ENCODE measurements around the gene KCNK10. TPM values are rescaled to one million over a fixed set of nuclear protein-coding genes. Genes with fewer than 3 reads are reported as not detected.

KCNK10 gene
- total RNA-seq: not detected
- long read RNA-seq: 0 reads

- intact Hi-C loops (cut with DNase I): no loop called here
- peaks cover 0 to 12% of the 10 kb centered on the region in 2 donors for H3K27me3 ChIP-seq
- peak within 1 kb of the TSS in 2 of 3 donors; percentile 14 to 40 for H3K4me3 ChIP-seq
- H3K9me3 ChIP-seq: no peaks in the 10 kb centered on the region
- H3K36me3 ChIP-seq: no peaks in the 10 kb centered on the region
- ATAC-seq: no peak
- DNase-seq: no peak
- peaks cover 0 to 11% (median 0%) of the 10 kb centered on the region in 4 donors for H3K4me1 ChIP-seq
- TF ChIP-seq CTCF (IDR thresholded peaks at IDR 0.05) (no peak), POLR2A (IDR thresholded peaks at IDR 0.05) (no peak)
- no CpG with 5 or more reads among the region's 52 CpGs for WGBS (ENCODE audit: insufficient coverage, low coverage, low lambda C conversion rate, missing lambda C conversion rate)
- H3K27ac ChIP-seq: no peak within 1 kb of the TSS
These were observed at the start of gene KCNK10 for GRCh38 chr14:88323086-88323522. Gene KCNK10, minus strand, starts transcription at chr14:88323269. Its CDS starts 471 bp downstream, at chr14:88322798.

- H3K4me3 ChIP-seq: no peak overlapping the region
- H3K4me1 ChIP-seq: no peaks in the 10 kb centered on the region
- WGBS (ENCODE audit: insufficient coverage, low coverage, low lambda C conversion rate, missing lambda C conversion rate): 33% methylated on average over 1 of the region's 1 CpG
- DNase-seq (no peak), ATAC-seq (no peak)
- TF ChIP-seq CTCF (IDR thresholded peaks at IDR 0.05): no peak
- no peak for TF ChIP-seq POLR2A (IDR thresholded peaks at IDR 0.05)
- no peaks in the 10 kb centered on the region for H3K27me3 ChIP-seq
- H3K36me3 ChIP-seq: no peaks in the 10 kb centered on the region
- no peaks in the 10 kb centered on the region for H3K9me3 ChIP-seq
- H3K27ac ChIP-seq: no peak overlapping the region
- intact Hi-C loops (cut with DNase I): no loop called here
These were observed 46.4 kb upstream of the KCNK10 start for GRCh38 chr14:88369496-88369895.

- Histone ChIP-seq H3K27me3 (no peaks in the 10 kb centered on the region), H3K27ac (no peak overlapping the region), H3K4me1 (no peaks in the 10 kb centered on the region), H3K36me3 (no peaks in the 10 kb centered on the region), H3K9me3 (no peaks in the 10 kb centered on the region), H3K4me3 (no peak overlapping the region)
- no peak for DNase-seq
- TF ChIP-seq CTCF (IDR thresholded peaks at IDR 0.05) (no peak), POLR2A (IDR thresholded peaks at IDR 0.05) (no peak)
- 61% methylated on average over 4 of the region's 4 CpGs for whole genome bisulfite sequencing (ENCODE audit: insufficient coverage, low coverage, low lambda C conversion rate, missing lambda C conversion rate)
- intact Hi-C loops (cut with DNase I): no loop called here
- ATAC-seq: no peak
These were observed 41.8 kb upstream of the KCNK10 start for GRCh38 chr14:88364710-88365413.

- Histone ChIP-seq H3K27me3 (no peaks in the 10 kb centered on the region), H3K4me3 (no peak overlapping the region), H3K27ac (no peak overlapping the region), H3K9me3 (no peaks in the 10 kb centered on the region), H3K36me3 (no peaks in the 10 kb centered on the region), H3K4me1 (no peaks in the 10 kb centered on the region)
- no peak for TF ChIP-seq POLR2A (IDR thresholded peaks at IDR 0.05)
- TF ChIP-seq CTCF (IDR thresholded peaks at IDR 0.05): no peak
- intact Hi-C loops (cut with DNase I): no loop called here
- ATAC-seq (no peak), DNase-seq (no peak)
- WGBS (ENCODE audit: insufficient coverage, low coverage, low lambda C conversion rate, missing lambda C conversion rate): 67% methylated on average over 4 of the region's 4 CpGs
These were observed 40.6 kb upstream of the KCNK10 start for GRCh38 chr14:88363644-88364043.
